GM23338 (cell line): ENCODE data around the gene TTBK1. TPM values are rescaled to one million over a fixed set of nuclear protein-coding genes. Genes with fewer than 3 reads are reported as not detected.

Experiments
- ATAC-seq: fragments of 200-7000 bp; cut with Tn5 transposase; 3 replicates; pipeline ENCODE4 v1.9.1; 2020
- DNase-seq: peaks from one replicate; pipeline ENCODE4 v3.0.0-alpha.2; 2015; ENCODE audit warnings: low spot score
- H2AFZ ChIP-seq: fragments of 200-600 bp; sonication (generic); 2 replicates; pipeline ENCODE4 v1.8.0; 2016; ENCODE audit warnings: antibody characterized with exemption, mild to moderate bottlenecking, moderate library complexity
- H3F3A ChIP-seq: fragments of 200-600 bp; sonication (generic); replicated peaks from 2 replicates; pipeline ENCODE4 v1.8.0; 2017; ENCODE audit warnings: antibody characterized with exemption, mixed run types, low read depth
- H3K27ac ChIP-seq: fragments of 200-600 bp; sonication (generic); 2 replicates; pipeline ENCODE4 v1.6.1; 2016; ENCODE audit warnings: low read depth
- H3K27me3 ChIP-seq: fragments of 200-600 bp; sonication (generic); 2 replicates; pipeline ENCODE4 v1.8.0; 2016; ENCODE audit warnings: mild to moderate bottlenecking, mixed run types, moderate library complexity; ENCODE audit not compliant: insufficient read depth
- H3K36me3 ChIP-seq: fragments of 200-600 bp; sonication (generic); 2 replicates; pipeline ENCODE4 v1.8.0; 2016; ENCODE audit warnings: mild to moderate bottlenecking; ENCODE audit not compliant: insufficient read depth
- H3K4me1 ChIP-seq: fragments of 200-600 bp; sonication (generic); 2 replicates; pipeline ENCODE4 v1.8.0; 2016; ENCODE audit warnings: mild to moderate bottlenecking, moderate library complexity; ENCODE audit not compliant: insufficient read depth
- H3K4me2 ChIP-seq: fragments of 200-600 bp; sonication (generic); 2 replicates; pipeline ENCODE4 v1.7.1; 2017; ENCODE audit warnings: mixed run types
- H3K4me3 ChIP-seq: fragments of 200-600 bp; sonication (generic); 2 replicates; pipeline ENCODE4 v1.6.1; 2016; ENCODE audit warnings: mixed run types
- H3K79me2 ChIP-seq: fragments of 200-600 bp; sonication (generic); replicated peaks from 2 replicates; pipeline ENCODE4 v1.8.0; 2017; ENCODE audit warnings: mild to moderate bottlenecking; ENCODE audit not compliant: insufficient read depth
- H3K9me2 ChIP-seq: fragments of 200-600 bp; sonication (generic); 2 replicates; pipeline ENCODE4 v1.8.0; 2017; ENCODE audit not compliant: insufficient read depth
- H4K20me1 ChIP-seq: fragments of 200-600 bp; sonication (generic); replicated peaks from 2 replicates; pipeline ENCODE4 v1.8.0; 2017; ENCODE audit warnings: mild to moderate bottlenecking; ENCODE audit not compliant: insufficient read depth
- H3K27ac Mint-ChIP-seq: 2 replicates; pipeline ENCODE4 v1.8.0; 2020; ENCODE audit warnings: inconsistent platforms, mild to moderate bottlenecking, moderate library complexity, mixed read lengths
- H3K27me3 Mint-ChIP-seq: 3 replicates; pipeline ENCODE4 v1.8.0; 2022; ENCODE audit warnings: low read depth, mild to moderate bottlenecking, moderate library complexity, mixed read lengths, inconsistent platforms; ENCODE audit not compliant: insufficient read depth, poor library complexity
- H3K36me3 Mint-ChIP-seq: 3 replicates; pipeline ENCODE4 v1.8.0; 2021; ENCODE audit warnings: low read depth, mild to moderate bottlenecking, inconsistent platforms, moderate library complexity, mixed read lengths
- H3K4me1 Mint-ChIP-seq: 3 replicates; pipeline ENCODE4 v1.8.0; 2020; ENCODE audit warnings: mild to moderate bottlenecking, inconsistent platforms, mixed read lengths
- H3K4me3 Mint-ChIP-seq: 3 replicates; pipeline ENCODE4 v1.8.0; 2021; ENCODE audit warnings: moderate library complexity, mild to moderate bottlenecking, inconsistent platforms, mixed read lengths
- H3K9me3 Mint-ChIP-seq: 3 replicates; pipeline ENCODE4 v1.8.0; 2020; ENCODE audit warnings: moderate library complexity, mild to moderate bottlenecking, inconsistent platforms, mixed read lengths
- EZH2 ChIP-seq: fragments of 200-600 bp; sonication (generic); IDR thresholded peaks from one replicate; pipeline ENCODE4 v1.8.0; 2017; ENCODE audit warnings: antibody characterized with exemption, mild to moderate bottlenecking, low read depth; ENCODE audit not compliant: unreplicated experiment
- NANOG ChIP-seq: IDR thresholded peaks from 2 replicates; pipeline ENCODE4 v1.6.1; 2016; ENCODE audit warnings: antibody characterized with exemption, borderline replicate concordance
- POLR2AphosphoS5 ChIP-seq: IDR thresholded peaks from 2 replicates; pipeline ENCODE4 v1.6.1; 2016; ENCODE audit warnings: antibody characterized with exemption, low read depth
- STAT1 ChIP-seq: IDR thresholded peaks from one replicate; pipeline ENCODE4 v1.6.1; 2016; ENCODE audit warnings: antibody characterized with exemption; ENCODE audit not compliant: unreplicated experiment
- ZNF114 ChIP-seq: fragments of 250-450 bp; sonication (Bioruptor Pico); IDR thresholded peaks from 2 replicates; pipeline ENCODE4 v1.5.0; 2020; ENCODE audit warnings: mild to moderate bottlenecking, moderate library complexity
- ZNF331 ChIP-seq: fragments of 250-450 bp; sonication (Bioruptor Pico); IDR thresholded peaks from 2 replicates; pipeline ENCODE4 v1.5.0; 2020; ENCODE audit warnings: low read depth, mild to moderate bottlenecking, moderate library complexity
- polyA plus RNA-seq: library from polyadenylated mRNA; unstranded; fragments of >200 nt; fragmentation: Nextera tagmentation; extraction: Ambion mirVana; gene quantifications from 2 replicates; pipeline ENCODE4 v1.2.1, GENCODE V29; 2016
- total RNA-seq: library from RNA; depleted of rRNA; stranded (reverse); fragments of >200 nt; shearing (Covaris generic); gene quantifications from 2 replicates; pipeline ENCODE4 v1.2.3, GENCODE V29; 2014
- TF ChIP-seq, protein P1 (sequence below): fragments of 250-450 bp; sonication (Bioruptor Pico); IDR thresholded peaks from 2 replicates; pipeline ENCODE4 v1.5.0; 2020; ENCODE audit warnings: mild to moderate bottlenecking, moderate library complexity
- TF ChIP-seq, protein P2 (sequence below), 2 experiments: fragments of 200-600 bp in 1 of 2; sonication (generic) in 1 of 2; conservative IDR thresholded peaks; 2 replicates each; pipeline versions ENCODE4 v1.5.1 to v1.6.1; 2016 to 2017; ENCODE audit warnings: antibody characterized with exemption in 2 of 2, low read depth in 2 of 2, mild to moderate bottlenecking in 2 of 2, moderate library complexity in 1 of 2
- TF ChIP-seq, protein P3 (sequence below): IDR thresholded peaks from 2 replicates; pipeline ENCODE4 v1.6.1; 2016; ENCODE audit warnings: antibody characterized with exemption

Gene TTBK1
- total and polyA plus RNA-seq, 2 experiments from 2014 or later: 0.29 to 1.1 TPM

DNA sequence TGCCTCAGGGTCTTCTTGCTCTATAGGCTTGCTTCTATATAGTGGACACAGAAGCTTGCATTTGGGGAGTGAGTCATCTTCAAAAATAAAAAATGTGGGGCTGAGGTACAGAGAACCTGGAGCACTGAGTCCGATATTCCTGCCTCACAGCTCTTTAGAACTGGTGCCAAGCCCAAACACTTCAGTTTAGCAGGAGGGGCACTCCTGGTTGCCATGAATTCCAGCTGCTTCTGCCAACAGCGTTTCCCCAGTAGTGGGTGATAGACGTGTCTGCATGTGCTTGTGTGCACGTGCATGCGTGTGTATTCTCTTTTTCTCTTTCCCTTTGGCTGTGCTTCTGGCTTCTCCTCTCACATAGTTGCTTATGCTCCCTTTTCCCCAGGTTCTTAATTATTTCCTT lies 25.9 kb upstream of the TTBK1 start:
- no peak for ATAC-seq
- Histone ChIP-seq H3K4me1 (peaks cover 9% of the 10 kb centered on the region; the same call in 1 of the 2 replicates), H3K36me3 (no peaks in the 10 kb centered on the region), H2AFZ (no peak overlapping the region), H3K4me2 (no peak overlapping the region), H3K9me2 (no peaks in the 10 kb centered on the region), H3K79me2 (no peaks in the 10 kb centered on the region), H3K4me3 (no peak overlapping the region), H3K27ac (no peak overlapping the region), H3K27me3 (no peaks in the 10 kb centered on the region), H4K20me1 (no peaks in the 10 kb centered on the region), H3F3A (no peaks in the 10 kb centered on the region)
- peaks cover 12% of the 10 kb centered on the region for H3K4me1 Mint-ChIP-seq
- no peak for DNase-seq
- TF ChIP-seq, protein P1, sequence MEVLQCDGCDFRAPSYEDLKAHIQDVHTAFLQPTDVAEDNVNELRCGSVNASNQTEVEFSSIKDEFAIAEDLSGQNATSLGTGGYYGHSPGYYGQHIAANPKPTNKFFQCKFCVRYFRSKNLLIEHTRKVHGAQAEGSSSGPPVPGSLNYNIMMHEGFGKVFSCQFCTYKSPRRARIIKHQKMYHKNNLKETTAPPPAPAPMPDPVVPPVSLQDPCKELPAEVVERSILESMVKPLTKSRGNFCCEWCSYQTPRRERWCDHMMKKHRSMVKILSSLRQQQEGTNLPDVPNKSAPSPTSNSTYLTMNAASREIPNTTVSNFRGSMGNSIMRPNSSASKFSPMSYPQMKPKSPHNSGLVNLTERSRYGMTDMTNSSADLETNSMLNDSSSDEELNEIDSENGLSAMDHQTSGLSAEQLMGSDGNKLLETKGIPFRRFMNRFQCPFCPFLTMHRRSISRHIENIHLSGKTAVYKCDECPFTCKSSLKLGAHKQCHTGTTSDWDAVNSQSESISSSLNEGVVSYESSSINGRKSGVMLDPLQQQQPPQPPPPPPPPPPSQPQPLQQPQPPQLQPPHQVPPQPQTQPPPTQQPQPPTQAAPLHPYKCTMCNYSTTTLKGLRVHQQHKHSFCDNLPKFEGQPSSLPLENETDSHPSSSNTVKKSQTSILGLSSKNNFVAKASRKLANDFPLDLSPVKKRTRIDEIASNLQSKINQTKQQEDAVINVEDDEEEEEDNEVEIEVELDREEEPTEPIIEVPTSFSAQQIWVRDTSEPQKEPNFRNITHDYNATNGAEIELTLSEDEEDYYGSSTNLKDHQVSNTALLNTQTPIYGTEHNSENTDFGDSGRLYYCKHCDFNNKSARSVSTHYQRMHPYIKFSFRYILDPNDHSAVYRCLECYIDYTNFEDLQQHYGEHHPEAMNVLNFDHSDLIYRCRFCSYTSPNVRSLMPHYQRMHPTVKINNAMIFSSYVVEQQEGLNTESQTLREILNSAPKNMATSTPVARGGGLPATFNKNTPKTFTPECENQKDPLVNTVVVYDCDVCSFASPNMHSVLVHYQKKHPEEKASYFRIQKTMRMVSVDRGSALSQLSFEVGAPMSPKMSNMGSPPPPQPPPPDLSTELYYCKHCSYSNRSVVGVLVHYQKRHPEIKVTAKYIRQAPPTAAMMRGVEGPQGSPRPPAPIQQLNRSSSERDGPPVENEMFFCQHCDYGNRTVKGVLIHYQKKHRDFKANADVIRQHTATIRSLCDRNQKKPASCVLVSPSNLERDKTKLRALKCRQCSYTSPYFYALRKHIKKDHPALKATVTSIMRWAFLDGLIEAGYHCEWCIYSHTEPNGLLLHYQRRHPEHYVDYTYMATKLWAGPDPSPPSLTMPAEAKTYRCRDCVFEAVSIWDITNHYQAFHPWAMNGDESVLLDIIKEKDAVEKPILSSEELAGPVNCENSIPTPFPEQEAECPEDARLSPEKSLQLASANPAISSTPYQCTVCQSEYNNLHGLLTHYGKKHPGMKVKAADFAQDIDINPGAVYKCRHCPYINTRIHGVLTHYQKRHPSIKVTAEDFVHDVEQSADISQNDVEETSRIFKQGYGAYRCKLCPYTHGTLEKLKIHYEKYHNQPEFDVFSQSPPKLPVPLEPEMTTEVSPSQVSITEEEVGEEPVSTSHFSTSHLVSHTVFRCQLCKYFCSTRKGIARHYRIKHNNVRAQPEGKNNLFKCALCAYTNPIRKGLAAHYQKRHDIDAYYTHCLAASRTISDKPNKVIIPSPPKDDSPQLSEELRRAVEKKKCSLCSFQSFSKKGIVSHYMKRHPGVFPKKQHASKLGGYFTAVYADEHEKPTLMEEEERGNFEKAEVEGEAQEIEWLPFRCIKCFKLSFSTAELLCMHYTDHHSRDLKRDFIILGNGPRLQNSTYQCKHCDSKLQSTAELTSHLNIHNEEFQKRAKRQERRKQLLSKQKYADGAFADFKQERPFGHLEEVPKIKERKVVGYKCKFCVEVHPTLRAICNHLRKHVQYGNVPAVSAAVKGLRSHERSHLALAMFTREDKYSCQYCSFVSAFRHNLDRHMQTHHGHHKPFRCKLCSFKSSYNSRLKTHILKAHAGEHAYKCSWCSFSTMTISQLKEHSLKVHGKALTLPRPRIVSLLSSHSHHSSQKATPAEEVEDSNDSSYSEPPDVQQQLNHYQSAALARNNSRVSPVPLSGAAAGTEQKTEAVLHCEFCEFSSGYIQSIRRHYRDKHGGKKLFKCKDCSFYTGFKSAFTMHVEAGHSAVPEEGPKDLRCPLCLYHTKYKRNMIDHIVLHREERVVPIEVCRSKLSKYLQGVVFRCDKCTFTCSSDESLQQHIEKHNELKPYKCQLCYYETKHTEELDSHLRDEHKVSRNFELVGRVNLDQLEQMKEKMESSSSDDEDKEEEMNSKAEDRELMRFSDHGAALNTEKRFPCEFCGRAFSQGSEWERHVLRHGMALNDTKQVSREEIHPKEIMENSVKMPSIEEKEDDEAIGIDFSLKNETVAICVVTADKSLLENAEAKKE (CRISPR knock-in tag): no peak
- no peak for TF ChIP-seq NANOG
- TF ChIP-seq, protein P2, sequence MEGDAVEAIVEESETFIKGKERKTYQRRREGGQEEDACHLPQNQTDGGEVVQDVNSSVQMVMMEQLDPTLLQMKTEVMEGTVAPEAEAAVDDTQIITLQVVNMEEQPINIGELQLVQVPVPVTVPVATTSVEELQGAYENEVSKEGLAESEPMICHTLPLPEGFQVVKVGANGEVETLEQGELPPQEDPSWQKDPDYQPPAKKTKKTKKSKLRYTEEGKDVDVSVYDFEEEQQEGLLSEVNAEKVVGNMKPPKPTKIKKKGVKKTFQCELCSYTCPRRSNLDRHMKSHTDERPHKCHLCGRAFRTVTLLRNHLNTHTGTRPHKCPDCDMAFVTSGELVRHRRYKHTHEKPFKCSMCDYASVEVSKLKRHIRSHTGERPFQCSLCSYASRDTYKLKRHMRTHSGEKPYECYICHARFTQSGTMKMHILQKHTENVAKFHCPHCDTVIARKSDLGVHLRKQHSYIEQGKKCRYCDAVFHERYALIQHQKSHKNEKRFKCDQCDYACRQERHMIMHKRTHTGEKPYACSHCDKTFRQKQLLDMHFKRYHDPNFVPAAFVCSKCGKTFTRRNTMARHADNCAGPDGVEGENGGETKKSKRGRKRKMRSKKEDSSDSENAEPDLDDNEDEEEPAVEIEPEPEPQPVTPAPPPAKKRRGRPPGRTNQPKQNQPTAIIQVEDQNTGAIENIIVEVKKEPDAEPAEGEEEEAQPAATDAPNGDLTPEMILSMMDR (conservative IDR thresholded peaks at IDR 0.05; ENCODE audit: low read depth in 2 of 2): no peak
- no peak for TF ChIP-seq EZH2
- no peak for TF ChIP-seq POLR2AphosphoS5
- TF ChIP-seq, protein P3, sequence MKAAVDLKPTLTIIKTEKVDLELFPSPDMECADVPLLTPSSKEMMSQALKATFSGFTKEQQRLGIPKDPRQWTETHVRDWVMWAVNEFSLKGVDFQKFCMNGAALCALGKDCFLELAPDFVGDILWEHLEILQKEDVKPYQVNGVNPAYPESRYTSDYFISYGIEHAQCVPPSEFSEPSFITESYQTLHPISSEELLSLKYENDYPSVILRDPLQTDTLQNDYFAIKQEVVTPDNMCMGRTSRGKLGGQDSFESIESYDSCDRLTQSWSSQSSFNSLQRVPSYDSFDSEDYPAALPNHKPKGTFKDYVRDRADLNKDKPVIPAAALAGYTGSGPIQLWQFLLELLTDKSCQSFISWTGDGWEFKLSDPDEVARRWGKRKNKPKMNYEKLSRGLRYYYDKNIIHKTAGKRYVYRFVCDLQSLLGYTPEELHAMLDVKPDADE: no peak
- no peak for TF ChIP-seq ZNF331 (CRISPR knock-in tag)
- TF ChIP-seq STAT1: no peak
- TF ChIP-seq ZNF114 (CRISPR knock-in tag): no peak
- H3K27ac Mint-ChIP-seq: no peak overlapping the region
- H3K36me3 Mint-ChIP-seq: no peaks in the 10 kb centered on the region; the same call in 2 of the 3 replicates
- H3K27me3 Mint-ChIP-seq: peaks cover 18% of the 10 kb centered on the region
- no peak overlapping the region for H3K4me3 Mint-ChIP-seq
- H3K9me3 Mint-ChIP-seq: no peaks in the 10 kb centered on the region
